ENCODE measurements around the gene UBE2E2. TPM values are rescaled to one million over a fixed set of nuclear protein-coding genes. Genes with fewer than 3 reads are reported as not detected.

The UBE2E2 gene
- polyA plus RNA-seq, 1 donor: 15.4 TPM

- Histone ChIP-seq H3K9me3 (ENCODE audit: control insufficient read depth, low read depth, low read length) (peaks cover 11% of the 10 kb centered on the region), H3K27me3 (ENCODE audit: control insufficient read depth, insufficient read depth, low read length) (no peaks in the 10 kb centered on the region), H3K4me3 (ENCODE audit: low read length) (no peak overlapping the region), H3K4me1 (ENCODE audit: control insufficient read depth, insufficient read depth, low read length) (no peaks in the 10 kb centered on the region), H3K36me3 (ENCODE audit: control insufficient read depth, insufficient read depth, low read length) (no peaks in the 10 kb centered on the region), H3K27ac (ENCODE audit: low read length) (no peak overlapping the region)
- no peak for DNase-seq
- no CpG with 5 or more reads among the region's 38 CpGs for WGBS (ENCODE audit: insufficient coverage, low lambda C conversion rate)
Observed at GRCh38 chr3:23271876-23272741, 69.0 kb downstream of the UBE2E2 start.

- no peak for DNase-seq
- H3K27ac ChIP-seq (ENCODE audit: low read length): no peak overlapping the region
- no peaks in the 10 kb centered on the region for H3K27me3 ChIP-seq (ENCODE audit: control insufficient read depth, insufficient read depth, low read length)
- no peaks in the 10 kb centered on the region for H3K4me1 ChIP-seq (ENCODE audit: control insufficient read depth, insufficient read depth, low read length)
- peaks cover 11% of the 10 kb centered on the region for H3K9me3 ChIP-seq (ENCODE audit: control insufficient read depth, low read depth, low read length)
- H3K36me3 ChIP-seq (ENCODE audit: control insufficient read depth, insufficient read depth, low read length): no peaks in the 10 kb centered on the region
- no peak overlapping the region for H3K4me3 ChIP-seq (ENCODE audit: low read length)
- WGBS (ENCODE audit: insufficient coverage, low lambda C conversion rate): no CpG with 5 or more reads among the region's 2 CpGs
Observed at GRCh38 chr3:23272820-23273219, 69.7 kb downstream of the UBE2E2 start.

- H3K27ac ChIP-seq (ENCODE audit: low read length): no peak overlapping the region
- H3K27me3 ChIP-seq (ENCODE audit: control insufficient read depth, insufficient read depth, low read length): no peaks in the 10 kb centered on the region
- H3K36me3 ChIP-seq (ENCODE audit: control insufficient read depth, insufficient read depth, low read length): no peaks in the 10 kb centered on the region
Observed at GRCh38 chr3:23275061-23275460, 71.9 kb downstream of the UBE2E2 start.

DNA sequence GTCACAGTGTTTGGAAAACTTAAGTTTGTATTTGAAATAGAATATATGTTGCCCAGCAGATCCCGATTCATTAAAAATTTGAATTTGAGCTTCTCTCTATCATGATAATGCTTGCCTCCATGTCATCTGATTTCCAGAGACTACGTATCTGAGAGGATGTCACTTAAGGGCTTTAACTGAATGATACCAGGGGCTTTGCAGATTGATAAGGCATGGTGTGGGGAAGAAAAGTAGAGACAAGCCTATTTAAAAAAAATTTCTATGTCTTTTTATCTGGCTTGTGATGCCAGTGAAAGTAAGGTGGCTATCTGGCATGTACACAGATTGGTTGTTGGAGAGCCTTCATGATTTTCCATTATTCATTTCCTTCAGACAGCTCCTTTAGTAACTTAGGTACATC is 72.7 kb downstream of the UBE2E2 start:
- Histone ChIP-seq H3K27me3 (ENCODE audit: control insufficient read depth, insufficient read depth, low read length) (no peaks in the 10 kb centered on the region), H3K36me3 (ENCODE audit: control insufficient read depth, insufficient read depth, low read length) (no peaks in the 10 kb centered on the region), H3K4me3 (ENCODE audit: low read length) (no peak overlapping the region), H3K4me1 (ENCODE audit: control insufficient read depth, insufficient read depth, low read length) (no peaks in the 10 kb centered on the region), H3K27ac (ENCODE audit: low read length) (no peak overlapping the region), H3K9me3 (ENCODE audit: control insufficient read depth, low read depth, low read length) (peaks cover 11% of the 10 kb centered on the region)
- 100% methylated on average over 1 of the region's 2 CpGs for WGBS (ENCODE audit: insufficient coverage, low lambda C conversion rate)
- DNase-seq: no peak

More at GRCh38 chr3:23275061-23275460, 71.9 kb downstream of the UBE2E2 start:
- no peak for DNase-seq
- 80% methylated on average over 2 of the region's 8 CpGs for WGBS (ENCODE audit: insufficient coverage, low lambda C conversion rate)
- Histone ChIP-seq H3K9me3 (ENCODE audit: control insufficient read depth, low read depth, low read length) (peaks cover 11% of the 10 kb centered on the region), H3K4me1 (ENCODE audit: control insufficient read depth, insufficient read depth, low read length) (no peaks in the 10 kb centered on the region), H3K4me3 (ENCODE audit: low read length) (no peak overlapping the region)

DNA sequence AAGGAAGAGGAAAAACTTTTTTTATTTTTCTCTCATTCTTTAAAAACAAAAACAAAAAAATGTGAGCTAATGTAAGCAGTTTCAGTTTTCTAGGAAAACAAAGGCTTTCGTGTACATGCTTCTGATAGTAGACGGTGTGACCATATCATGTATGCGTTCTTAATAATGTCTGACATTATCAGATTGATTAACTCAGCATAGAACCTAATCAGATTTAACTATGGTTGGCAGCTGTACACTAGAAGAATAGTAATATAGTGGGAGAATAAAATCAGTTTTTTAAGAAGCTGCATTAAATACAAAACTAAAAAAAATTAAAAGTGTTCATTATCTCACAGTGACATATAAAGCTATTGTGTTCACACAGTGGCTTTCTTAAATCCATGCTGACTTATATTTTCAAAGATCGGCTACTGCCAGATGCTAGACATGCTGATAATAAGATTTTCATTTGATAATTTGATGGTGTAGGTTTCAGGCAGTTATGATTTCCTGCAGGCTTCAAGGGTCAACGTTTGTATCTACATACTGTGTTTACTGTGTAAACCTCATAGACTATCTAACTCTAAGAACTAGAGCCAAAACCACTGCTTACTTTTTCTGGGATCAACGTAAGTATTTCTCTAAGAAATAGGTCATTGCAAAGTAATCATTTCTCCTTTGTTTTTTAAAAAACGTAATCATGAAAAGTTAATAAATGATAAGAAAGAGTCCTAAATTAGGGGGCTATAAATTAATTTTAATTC is 74.0 kb downstream of the UBE2E2 start:
- Histone ChIP-seq H3K27me3 (ENCODE audit: control insufficient read depth, insufficient read depth, low read length) (no peaks in the 10 kb centered on the region), H3K9me3 (ENCODE audit: control insufficient read depth, low read depth, low read length) (peaks cover 4% of the 10 kb centered on the region), H3K27ac (ENCODE audit: low read length) (no peak overlapping the region), H3K36me3 (ENCODE audit: control insufficient read depth, insufficient read depth, low read length) (no peaks in the 10 kb centered on the region), H3K4me1 (ENCODE audit: control insufficient read depth, insufficient read depth, low read length) (no peaks in the 10 kb centered on the region), H3K4me3 (ENCODE audit: low read length) (no peak overlapping the region)
- 7% methylated on average over 2 of the region's 7 CpGs for WGBS (ENCODE audit: insufficient coverage, low lambda C conversion rate)
- DNase-seq: no peak

DNA sequence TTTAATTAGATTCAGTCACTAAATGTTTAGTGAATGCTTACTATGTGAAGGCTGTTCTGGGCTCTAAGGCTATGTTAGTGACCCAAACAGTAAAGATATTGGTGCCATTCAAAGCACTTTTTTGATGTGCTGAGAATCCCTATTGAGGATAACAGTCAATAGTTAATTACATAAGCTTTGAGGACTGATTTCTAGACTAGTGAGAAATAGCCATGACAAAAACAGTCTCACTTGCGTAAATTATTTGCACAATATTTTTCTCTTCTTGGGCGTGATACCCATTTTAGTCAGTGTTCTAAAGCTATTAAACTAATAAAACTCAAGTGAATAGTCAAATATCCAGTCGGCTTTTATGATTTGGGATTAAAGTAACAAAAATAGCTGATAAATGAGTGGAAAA is 74.6 kb downstream of the UBE2E2 start:
- H3K4me3 ChIP-seq (ENCODE audit: low read length): no peak overlapping the region
- H3K27ac ChIP-seq (ENCODE audit: low read length): no peak overlapping the region
- no peaks in the 10 kb centered on the region for H3K27me3 ChIP-seq (ENCODE audit: control insufficient read depth, insufficient read depth, low read length)
- no peaks in the 10 kb centered on the region for H3K36me3 ChIP-seq (ENCODE audit: control insufficient read depth, insufficient read depth, low read length)
- H3K9me3 ChIP-seq (ENCODE audit: control insufficient read depth, low read depth, low read length): no peaks in the 10 kb centered on the region
- WGBS (ENCODE audit: insufficient coverage, low lambda C conversion rate): 80% methylated on average over 1 of the region's 3 CpGs
- no peak for DNase-seq
- no peaks in the 10 kb centered on the region for H3K4me1 ChIP-seq (ENCODE audit: control insufficient read depth, insufficient read depth, low read length)

GRCh38 chr3:23283625-23284024 is 80.5 kb downstream of the UBE2E2 start:
- Histone ChIP-seq H3K36me3 (ENCODE audit: control insufficient read depth, insufficient read depth, low read length) (no peaks in the 10 kb centered on the region), H3K27me3 (ENCODE audit: control insufficient read depth, insufficient read depth, low read length) (no peaks in the 10 kb centered on the region), H3K4me1 (ENCODE audit: control insufficient read depth, insufficient read depth, low read length) (no peaks in the 10 kb centered on the region), H3K27ac (ENCODE audit: low read length) (no peak overlapping the region), H3K9me3 (ENCODE audit: control insufficient read depth, low read depth, low read length) (no peaks in the 10 kb centered on the region), H3K4me3 (ENCODE audit: low read length) (no peak overlapping the region)
- 80% methylated on average over 1 of the region's 5 CpGs for WGBS (ENCODE audit: insufficient coverage, low lambda C conversion rate)
- no peak for DNase-seq

- no peak for DNase-seq
- H3K9me3 ChIP-seq (ENCODE audit: control insufficient read depth, low read depth, low read length): no peaks in the 10 kb centered on the region
- no peaks in the 10 kb centered on the region for H3K36me3 ChIP-seq (ENCODE audit: control insufficient read depth, insufficient read depth, low read length)
- H3K27ac ChIP-seq (ENCODE audit: low read length): no peak overlapping the region
- WGBS (ENCODE audit: insufficient coverage, low lambda C conversion rate): no CpG with 5 or more reads among the region's 1 CpG
- no peaks in the 10 kb centered on the region for H3K27me3 ChIP-seq (ENCODE audit: control insufficient read depth, insufficient read depth, low read length)
- H3K4me3 ChIP-seq (ENCODE audit: low read length): no peak overlapping the region
- H3K4me1 ChIP-seq (ENCODE audit: control insufficient read depth, insufficient read depth, low read length): no peaks in the 10 kb centered on the region
Observed at GRCh38 chr3:23288286-23288685, 85.2 kb downstream of the UBE2E2 start.

DNA sequence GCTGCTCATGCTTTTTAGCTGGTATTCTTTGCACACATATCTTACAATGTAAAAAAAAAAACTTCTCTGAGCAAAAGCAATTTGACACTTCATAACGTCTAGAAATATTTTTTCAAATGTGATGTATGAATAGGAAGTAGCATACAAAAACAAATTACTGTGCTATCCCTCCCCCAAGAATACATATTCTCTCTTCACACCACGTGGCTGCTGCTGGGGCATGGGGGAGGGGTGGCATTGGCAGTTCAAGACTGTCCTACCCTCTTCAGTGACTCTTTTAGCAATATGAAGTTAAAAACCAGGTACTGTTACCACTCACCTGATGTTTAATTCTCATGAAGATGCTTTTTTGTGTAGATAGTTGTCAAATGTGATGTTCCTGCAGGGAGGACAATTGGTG is 85.6 kb downstream of the UBE2E2 start:
- Histone ChIP-seq H3K36me3 (ENCODE audit: control insufficient read depth, insufficient read depth, low read length) (no peaks in the 10 kb centered on the region), H3K27ac (ENCODE audit: low read length) (no peak overlapping the region), H3K4me1 (ENCODE audit: control insufficient read depth, insufficient read depth, low read length) (no peaks in the 10 kb centered on the region), H3K4me3 (ENCODE audit: low read length) (no peak overlapping the region), H3K9me3 (ENCODE audit: control insufficient read depth, low read depth, low read length) (no peaks in the 10 kb centered on the region), H3K27me3 (ENCODE audit: control insufficient read depth, insufficient read depth, low read length) (no peaks in the 10 kb centered on the region)
- 17% methylated on average over 1 of the region's 2 CpGs for WGBS (ENCODE audit: insufficient coverage, low lambda C conversion rate)
- no peak for DNase-seq

DNA sequence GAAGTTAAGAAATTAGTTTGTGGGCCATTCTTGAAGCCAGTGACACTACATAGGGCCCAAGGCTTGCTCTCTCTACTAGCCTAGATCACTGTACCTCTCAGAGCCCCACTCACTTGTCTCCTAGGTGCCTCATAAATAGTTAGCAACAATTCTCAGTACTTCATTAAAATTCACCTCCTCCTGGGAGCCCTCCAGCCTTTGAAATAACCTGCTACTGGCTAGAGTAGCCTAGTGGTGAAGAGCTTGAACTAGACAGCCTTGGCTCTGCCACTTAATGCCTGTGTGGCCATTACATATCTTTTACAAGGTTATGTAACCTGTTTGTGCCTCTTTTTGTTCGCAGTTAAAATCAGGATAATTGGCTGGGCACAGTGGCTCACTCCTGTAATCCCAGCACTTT is 89.3 kb downstream of the UBE2E2 start:
- Histone ChIP-seq H3K4me3 (ENCODE audit: low read length) (no peak overlapping the region), H3K36me3 (ENCODE audit: control insufficient read depth, insufficient read depth, low read length) (no peaks in the 10 kb centered on the region), H3K27ac (ENCODE audit: low read length) (no peak overlapping the region), H3K27me3 (ENCODE audit: control insufficient read depth, insufficient read depth, low read length) (no peaks in the 10 kb centered on the region), H3K9me3 (ENCODE audit: control insufficient read depth, low read depth, low read length) (no peaks in the 10 kb centered on the region), H3K4me1 (ENCODE audit: control insufficient read depth, insufficient read depth, low read length) (no peaks in the 10 kb centered on the region)
- no peak for DNase-seq
- WGBS (ENCODE audit: insufficient coverage, low lambda C conversion rate): no CpG with 5 or more reads among the region's 1 CpG
